HG02610 (cell line): ENCODE data around the gene DST.

Experiments used
- ATAC-seq: cut with Tn5 transposase; IDR thresholded peaks from one replicate; pipeline ENCODE4 v1.9.1; 2021; ENCODE audit warnings: mild to moderate bottlenecking, moderate library complexity; ENCODE audit not compliant: unreplicated experiment

Gene DST

DNA sequence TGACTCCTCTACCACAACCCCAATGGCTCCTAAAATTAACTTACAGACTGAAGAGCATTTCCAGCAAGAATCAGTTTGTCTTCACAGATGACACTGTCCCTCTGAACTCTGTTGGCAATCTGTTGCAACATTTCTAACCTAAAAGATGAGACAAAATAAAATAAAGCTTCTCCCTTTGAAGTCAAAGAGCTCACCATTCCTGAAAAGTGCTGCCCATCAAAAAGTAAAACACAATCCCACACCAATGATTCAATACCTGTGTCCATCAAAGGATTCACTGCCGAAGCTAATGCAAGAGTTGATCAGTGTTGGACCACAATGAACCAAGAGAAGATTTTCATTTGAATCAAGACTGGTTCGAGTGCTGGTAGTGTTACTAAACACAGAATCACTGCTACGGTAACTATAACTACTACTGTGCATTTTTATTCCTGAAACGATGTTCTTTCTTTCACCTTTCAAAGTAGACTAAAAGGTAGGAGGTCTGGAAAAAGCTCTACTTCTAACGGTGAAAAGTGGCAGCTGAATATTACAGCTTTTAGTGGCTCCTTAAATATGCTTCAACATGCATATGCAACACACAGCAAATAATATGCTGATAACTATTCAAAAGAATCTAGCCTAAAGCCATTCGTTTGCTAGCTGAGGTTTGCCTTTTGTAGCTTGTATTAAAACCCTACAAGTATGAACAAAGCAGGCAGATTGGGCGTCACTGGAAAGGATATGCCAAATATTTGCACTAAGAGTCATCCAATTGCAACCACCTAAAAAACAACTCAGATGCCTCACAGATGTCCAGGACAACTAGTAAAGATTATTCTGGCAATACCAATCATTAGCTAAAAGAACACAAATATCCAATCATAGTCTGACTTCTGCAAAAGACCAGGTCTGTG, at the start of gene DST:
Gene DST, minus strand, starts transcription at position 524 of the 896 bp plus-strand sequence.
- ATAC-seq, result no peak

DNA sequence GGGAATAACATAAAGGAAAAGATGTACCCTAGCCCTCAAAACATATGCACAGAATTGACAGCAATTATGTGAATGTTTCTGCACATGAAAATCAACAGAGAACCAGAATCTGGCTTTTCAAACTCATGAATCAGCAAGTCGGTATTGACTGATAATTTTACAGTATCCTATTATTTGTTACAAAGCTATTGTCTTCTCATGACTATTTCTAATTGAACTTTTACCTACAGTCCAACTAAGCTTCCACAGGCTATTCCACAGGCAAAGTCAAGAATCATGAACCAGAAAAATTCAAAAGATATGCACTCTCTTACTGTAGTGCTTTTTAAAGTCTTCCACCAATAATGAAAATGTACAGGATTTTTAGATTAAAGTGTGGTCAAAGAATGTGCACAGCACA, 49.1 kb upstream of the DST start:
- ATAC-seq, result no peak

DNA sequence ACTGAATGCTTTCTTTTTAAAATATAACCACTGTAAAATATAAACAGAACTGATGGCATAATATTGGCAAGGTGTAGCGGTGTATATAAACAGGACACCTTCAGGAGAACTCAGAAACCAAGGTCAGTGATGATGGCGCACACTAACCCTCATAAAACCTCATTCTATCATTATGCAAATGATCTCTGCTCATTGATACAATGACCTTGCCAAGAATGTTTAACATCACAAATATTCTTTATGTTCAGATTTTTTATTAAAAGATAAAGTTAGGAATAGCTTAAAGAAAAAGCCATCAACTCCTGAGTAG, 48.6 kb upstream of the DST start:
- ATAC-seq, result no peak

DNA sequence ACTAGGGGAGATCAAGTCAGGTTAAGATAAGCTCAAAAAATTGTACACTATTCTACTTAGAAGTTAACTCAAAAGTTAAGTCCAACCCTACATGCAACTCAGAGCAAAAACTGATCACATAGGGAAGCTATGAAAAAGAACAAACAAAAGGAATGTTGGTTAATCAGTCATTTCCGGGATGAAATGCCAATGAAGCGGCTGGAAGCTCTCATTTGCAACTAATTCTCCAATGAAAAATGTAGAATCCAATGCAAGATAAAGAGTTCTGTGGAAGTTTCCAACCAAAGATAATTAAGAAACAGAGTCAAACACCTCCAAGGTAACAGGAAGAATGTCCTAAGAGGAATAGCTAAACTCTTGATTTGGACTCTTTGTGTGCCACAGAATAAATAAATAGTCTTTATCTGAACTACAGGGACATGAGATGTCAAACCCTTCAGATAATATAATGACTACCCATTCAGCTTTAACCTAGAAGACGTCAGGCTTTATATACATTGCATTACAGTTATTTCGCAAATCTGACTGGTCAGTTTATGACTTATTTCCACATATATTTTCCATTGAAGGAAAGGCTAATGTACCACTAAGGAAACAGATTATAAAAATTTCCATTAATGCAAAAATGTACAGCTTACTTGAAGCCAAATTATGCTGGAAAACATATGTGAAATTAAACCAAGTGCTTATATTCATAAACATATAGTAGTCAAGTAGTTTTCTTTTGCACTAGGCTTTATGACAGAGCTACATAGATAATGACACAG, 48.0 kb upstream of the DST start:
- ATAC-seq, result no peak

DNA sequence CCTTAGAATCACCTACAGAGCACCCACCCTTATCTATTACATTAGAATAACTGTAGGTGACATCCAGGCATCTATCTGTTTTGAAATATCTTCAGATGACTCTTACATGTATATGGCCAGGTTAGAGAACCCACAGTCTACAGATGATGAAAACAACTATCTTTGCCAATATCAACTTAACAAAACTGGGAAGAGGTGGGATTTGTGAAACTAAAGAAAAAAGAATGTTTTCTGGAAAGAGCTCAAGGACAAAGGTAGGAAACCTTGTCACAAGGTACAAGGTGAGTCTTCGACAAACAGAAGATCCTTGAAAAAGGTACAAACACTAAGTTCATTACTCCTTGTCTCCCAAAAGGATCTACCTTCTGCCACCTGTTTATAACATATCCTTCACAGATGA, 47.0 kb upstream of the DST start:
- no peak for ATAC-seq

DNA sequence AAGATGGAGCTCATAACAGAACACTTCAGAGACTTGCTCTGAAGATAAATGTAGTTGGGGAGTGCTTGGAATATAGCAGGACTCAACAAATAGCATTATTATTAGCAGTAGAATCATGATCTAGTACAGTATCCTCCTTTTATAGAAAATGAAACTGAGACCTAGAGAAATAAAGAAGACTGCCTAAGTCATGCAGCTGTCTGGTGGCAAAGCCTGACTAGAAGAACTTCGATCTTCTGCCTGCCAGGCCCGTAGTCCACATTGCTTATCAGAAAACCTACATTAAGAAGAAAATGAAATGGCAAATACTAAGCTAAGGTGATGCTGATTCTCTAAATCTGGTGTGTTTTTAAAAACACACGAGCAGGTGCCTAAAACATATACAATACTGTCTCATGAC, 46.4 kb upstream of the DST start:
- ATAC-seq, result peak; percentile 81

DNA sequence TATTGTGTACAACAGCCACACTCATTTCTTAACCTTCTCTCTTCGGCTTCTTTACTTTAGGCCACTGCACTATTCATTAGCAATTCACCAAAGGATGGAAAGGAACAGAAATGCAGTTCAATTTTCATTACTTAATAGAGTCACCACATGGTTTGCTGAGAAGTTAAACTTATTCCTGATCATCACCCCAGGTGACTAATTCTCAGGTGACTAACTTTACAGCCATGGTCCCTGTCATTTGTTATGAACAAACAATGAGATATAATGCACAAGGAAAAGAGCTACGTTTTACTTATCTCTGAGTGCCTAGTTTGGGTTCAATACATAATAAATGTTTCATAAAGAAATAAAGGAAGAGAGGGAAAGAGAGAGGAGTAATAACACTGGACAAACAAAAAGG, 45.8 kb upstream of the DST start:
- ATAC-seq, result no peak

DNA sequence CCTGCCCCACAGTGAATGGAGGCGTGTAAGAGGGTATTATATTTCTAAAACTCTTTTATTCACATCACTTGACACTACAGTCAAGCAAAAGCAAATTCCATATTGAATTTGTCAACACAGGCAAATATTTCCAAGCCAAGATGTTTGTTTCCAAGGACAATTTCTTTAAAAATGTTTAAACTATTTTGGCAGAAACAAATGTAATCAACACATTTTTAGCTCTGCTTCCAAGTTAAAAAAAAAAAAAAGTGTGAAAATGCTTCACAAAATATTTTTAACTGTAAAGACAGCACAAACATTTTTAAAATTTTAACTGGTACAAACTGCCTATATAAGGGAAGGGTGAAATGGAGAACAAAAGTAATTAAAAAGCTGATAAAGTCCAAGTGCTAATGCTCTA, 44.9 kb upstream of the DST start:
- ATAC-seq, result no peak

DNA sequence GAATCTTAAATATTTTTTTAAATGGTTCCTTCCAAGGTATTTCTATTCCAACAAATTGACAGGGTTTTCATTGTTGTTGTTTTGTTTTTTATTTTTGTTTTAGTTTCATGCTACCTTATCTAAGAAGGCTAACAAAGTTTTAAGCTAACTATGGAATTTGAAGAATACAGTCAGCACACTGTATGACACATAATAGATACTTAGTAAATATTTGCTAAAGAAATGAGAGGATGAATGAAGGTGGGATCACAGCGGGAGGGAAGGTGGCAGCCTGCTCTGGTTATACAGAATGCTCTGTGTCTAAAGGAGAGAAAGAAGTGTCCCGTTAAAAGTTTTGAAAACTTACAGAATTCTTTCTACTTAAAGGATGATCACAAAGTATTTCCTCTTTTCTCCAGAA, 43.7 kb upstream of the DST start:
- ATAC-seq, result no peak

DNA sequence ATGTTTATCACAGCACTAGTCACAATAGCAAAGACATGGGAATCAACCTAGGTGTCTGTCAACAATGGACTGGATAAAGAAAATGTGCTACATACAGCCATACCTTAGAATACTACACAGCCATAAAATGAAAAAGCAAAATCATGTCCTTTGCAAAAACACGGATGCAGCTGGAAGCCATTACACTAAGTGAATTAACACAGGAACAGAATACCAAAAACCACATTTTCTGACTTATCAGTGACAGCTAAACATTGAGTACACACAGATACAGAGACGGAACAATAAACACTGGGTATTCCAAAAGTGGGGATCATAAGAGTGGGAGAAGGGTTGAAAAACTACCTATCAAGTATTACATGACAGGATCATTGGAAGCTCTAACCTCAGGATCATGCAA, 43.3 kb upstream of the DST start:
- no peak for ATAC-seq

DNA sequence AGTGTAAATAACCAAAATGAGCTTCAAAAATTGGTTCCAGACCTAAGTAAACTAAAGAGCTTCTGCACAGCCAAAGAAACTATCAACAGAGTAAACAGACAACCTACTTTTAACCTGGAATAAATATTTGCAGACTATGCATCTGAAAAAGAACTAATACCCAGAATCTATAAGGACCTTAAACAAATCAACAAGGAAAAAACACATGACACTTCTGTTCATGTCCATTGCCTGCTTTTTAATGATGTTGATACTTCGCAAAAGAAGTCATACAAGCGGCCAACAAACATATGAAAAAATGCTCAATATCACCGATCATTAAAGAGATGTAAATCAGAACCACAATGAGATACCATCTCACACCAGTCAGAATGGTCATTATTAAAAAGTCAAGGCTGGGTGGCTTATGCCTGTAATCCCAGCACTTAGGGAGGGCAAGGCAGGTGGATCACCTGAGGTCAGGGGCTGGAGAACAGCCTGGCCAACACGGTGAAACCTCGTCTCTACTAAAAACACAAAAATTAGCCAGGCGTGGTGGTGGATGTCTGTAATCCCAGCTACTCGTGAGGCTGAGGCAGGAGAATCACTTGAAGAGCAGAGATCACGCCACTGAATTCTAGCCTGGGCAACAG, 42.5 kb upstream of the DST start:
- ATAC-seq, result no peak

DNA sequence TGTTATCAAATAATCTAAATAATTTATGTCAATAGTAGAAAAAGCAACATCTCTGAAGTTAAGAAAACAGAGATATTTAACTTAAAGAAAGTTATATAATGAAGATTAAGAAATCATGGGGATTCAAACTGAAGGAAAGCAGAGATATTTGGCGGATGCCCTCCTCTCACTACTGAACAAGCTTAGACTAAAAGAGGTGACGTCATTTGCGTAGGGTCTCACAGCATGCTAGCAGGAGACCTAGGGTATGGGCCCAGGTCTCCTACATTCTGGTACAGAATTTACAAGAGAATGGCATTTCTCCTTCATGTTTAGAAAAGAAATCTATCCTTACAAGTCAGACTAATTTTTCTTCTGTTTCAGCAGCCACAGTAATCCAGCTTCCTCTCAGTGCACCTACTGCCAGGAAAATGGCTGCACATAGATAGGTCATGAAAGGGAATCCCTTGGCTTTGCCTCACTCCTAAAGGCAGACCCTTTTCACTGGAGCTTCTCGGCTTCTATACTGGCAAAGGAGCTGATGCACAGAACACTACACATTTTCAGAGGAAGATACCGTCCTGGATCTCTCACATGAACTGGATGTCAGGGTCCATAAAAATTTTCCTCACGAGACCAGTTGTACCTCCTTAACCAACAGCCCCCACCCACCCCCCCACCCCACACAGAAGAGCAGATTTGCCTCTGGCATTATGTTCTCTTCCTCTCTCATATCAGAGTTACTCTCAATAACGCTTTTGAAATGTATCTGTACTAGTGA, 41.8 kb upstream of the DST start:
- ATAC-seq, result no peak

DNA sequence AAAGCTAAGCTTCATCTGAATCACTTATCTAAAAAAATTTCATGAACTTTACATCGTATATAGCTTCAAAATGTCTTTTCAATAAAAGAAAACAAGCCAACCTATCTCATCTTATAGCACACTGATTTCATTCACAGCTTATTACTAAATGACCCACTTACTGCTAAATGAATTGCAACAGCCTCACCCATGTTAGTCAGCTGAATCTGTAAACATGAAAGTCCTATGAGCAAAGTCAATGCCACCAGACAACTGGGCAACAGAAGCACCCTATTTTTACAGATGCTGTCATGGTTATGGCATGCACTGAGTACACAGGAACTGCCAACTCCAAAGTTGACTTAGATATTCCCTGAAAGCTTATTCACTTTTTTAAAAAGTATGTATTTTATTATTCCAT, 41.2 kb upstream of the DST start:
- no peak for ATAC-seq

DNA sequence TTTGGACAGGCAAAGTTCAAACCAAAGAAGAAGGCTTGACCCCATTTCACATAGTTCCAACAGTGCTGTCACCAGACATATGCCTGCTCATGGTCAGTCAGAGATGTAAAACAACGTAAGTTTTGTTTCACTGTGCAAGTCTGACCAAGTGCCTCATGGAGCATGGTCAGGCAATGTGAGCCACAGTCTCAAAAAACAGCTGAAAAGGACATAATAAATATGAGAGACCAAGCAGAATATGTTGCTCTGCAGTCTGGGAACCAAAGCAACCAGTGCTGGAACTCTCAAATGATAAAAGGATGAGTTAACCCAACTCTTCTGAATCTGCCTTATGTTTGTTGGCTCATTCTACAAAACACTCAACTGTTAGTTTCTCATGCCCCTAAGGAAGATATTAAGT, 39.9 kb upstream of the DST start:
- no peak for ATAC-seq

DNA sequence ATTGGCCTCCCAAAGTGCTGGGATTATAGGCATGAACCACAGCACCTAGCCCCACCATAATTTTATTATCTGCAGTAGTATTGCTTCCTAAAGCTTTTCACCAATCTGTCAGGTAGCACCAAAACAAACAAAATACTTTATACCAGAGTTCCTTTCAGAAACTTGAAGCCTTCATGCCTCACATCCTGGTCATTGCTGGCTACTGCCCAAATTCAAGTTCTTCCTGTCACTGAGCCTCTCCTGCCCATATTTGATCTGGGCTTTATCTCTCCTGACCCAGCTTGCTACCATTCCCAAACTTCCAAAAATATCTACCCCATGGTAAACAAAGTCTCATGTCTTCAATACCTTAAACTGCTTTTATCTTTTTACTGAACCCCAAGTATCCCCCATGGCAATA, 34.9 kb upstream of the DST start:
- ATAC-seq, result no peak

DNA sequence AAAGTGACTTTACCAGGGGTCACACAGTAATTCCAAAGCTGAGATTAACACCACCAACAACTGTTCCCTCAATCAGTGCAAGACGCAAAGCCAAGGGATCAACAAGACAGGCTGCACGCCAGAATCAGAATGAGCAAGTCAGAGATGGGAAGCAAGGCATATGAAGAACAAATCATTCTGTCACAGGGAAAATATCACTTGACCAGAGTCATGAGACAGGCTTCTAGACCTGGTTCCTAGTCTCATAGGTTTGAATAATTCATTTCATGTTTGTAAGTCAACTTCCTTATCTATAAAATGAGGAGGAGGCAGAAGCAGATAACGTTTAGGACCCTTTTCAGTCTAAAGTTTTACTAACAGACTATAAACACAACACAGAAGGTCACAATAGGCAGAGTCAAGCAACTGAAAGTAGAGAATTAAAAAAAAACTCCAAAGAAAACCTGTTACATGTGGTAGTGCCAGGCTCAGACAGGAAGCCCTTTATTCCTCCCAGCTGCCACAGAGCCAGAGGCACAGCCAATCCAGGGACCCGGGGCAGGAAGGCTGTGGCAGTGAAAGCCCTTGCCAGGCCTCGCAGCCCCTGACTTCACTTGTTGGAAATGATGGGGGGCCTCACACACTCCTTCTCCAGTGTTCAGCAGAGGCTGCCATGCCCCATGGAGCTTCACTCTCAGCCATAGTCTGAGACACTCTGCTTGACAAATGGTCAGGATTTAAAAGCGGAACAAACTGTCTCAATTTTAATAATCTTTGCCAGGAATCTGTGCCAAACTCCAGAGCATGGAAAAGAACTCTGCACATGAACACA, 29.2 kb upstream of the DST start:
- no peak for ATAC-seq

DNA sequence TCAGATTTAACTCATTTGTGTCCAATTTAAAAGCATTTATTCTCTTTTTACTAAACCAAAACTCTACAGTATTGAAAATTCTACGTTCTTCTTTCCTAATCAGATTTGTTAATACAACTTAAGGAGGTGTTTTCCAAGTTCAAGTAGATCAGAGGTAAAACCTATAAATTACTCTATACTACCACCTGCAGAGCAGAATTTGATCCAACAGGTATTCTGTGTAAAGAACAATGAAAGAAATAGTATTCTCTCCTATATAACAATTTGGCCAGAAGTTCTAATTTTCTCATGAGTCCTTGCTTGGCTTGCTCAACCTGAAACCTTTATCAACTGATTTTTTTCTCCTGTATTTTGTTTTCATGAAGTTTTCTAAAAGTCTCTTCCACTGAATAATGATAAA, 28.5 kb upstream of the DST start:
- no peak for ATAC-seq

DNA sequence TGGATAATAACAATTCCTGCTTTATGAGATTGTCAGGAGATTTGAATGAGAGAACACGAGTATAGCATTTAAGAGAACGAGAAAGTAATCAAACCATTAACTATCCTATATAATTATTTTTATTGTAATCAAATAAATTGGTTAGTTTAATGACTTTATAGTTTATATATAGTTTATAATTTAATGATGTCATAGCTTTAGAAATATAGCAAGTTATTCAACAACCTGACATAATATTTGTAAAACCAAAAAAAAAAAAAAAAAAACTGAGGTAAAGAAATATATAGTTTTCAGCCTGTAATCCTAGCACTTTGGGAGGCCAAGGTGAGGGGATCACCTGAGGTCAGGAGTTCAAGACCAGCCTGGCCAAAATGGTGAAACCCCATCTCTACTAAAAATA, 26.4 kb upstream of the DST start:
- no peak for ATAC-seq

DNA sequence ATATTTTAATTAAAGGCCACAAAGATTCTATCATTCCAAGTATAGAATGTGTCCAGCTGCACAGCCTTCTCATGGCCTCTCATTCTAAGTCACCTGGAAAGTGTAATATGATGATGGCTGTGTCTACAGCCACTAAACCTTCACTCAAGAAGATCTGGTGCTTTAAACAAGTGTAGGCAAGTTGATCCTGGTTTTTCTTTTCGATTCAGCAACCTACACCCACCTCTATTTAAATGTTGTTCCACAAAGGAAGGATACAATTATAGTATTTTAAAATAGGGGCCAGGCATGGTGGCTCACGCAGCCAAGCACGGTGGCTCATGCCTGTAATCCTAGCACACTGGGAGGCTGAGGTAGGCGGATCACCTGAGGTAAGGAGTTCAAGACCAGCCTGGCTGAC, 25.5 kb upstream of the DST start:
- no peak for ATAC-seq

DNA sequence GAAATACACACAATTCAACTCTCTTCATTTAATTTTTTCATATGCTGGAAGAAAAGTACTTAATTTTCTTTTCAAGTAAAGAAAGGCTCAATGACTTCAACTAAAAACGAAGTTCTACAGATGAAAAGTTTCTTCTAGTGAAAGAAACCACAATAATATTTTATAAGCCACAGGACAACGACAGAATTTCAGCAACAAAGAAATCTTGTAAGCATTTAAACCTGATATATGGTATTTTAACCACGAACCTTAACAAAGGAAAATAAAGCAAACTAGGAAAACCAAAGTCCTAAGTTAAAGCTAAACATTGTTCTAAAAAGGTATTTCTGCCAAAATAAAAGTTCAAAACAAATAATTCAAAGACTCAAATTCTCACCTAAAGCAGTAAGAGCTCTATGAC, 24.6 kb upstream of the DST start:
- ATAC-seq, result no peak

DNA sequence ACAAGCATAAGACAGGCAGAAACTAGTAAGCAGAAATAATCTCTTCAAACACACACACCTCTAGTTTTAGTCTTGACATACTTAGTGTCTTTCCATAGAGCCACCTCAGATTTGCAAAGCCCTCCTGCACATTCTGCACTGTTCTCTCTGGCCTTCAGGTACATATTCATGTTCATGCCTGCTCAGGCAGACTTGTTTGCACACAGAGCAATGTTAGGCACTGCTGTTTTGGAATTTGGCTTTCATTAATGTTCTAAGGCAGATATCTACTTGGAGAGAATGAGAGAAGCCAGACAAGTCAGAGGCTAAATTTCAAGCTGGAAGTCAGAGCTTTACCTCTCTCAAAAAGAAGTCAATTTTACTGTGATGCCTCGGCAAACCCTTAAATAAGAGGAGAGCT, 21.3 kb upstream of the DST start:
- no peak for ATAC-seq
